Glomerular visceral epithelial cell (primary cell): ENCODE results near the gene ABCC11.
A peak's percentile ranks its signal among the peaks of the same experiment; 100 is the strongest.
"Not testable (repeated sequence)": the region's sequence is repeated elsewhere in the genome, so short reads cannot be mapped to it uniquely, and the experiment has no call there.

Source experiments
- DNase-seq: peaks from one replicate; pipeline ENCODE4 v3.0.0-alpha.2; 2016; ENCODE audit errors: extremely low spot score

Gene ABCC11

GRCh38 chr16:48250520-48251278 lies 3.4 kb upstream of the ABCC11 start:
- no peak for DNase-seq

GRCh38 chr16:48246066-48246465 lies 1.3 kb downstream of the ABCC11 start:
- no peak for DNase-seq

- DNase-seq = no peak
Observed at GRCh38 chr16:48244863-48245195, 2.5 kb downstream of the ABCC11 start.

GRCh38 chr16:48244080-48244862 lies 3.1 kb downstream of the ABCC11 start, which contains the start of gene LONP2:
Gene LONP2 (plus strand): TSS chr16:48244300. CDS start chr16:48244389, 89 bp downstream.
- peak; percentile 81 for DNase-seq

- not testable (repeated sequence) for DNase-seq
Observed at GRCh38 chr16:48240147-48240546, 7.2 kb downstream of the ABCC11 start.

- no peak for DNase-seq
Observed at GRCh38 chr16:48236286-48236685, 11.1 kb downstream of the ABCC11 start.

GRCh38 chr16:48235556-48236136 lies 11.7 kb downstream of the ABCC11 start:
- DNase-seq = no peak

- DNase-seq = no peak
Observed at GRCh38 chr16:48235058-48235555, 12.2 kb downstream of the ABCC11 start.

GRCh38 chr16:48234630-48235029 lies 12.7 kb downstream of the ABCC11 start:
- no peak for DNase-seq

- DNase-seq = no peak
Observed at GRCh38 chr16:48232493-48233040, 14.8 kb downstream of the ABCC11 start.

- DNase-seq = peak; percentile 32
Observed at GRCh38 chr16:48231727-48232492, 15.4 kb downstream of the ABCC11 start.

- no peak for DNase-seq
Observed at GRCh38 chr16:48225456-48225855, 21.9 kb downstream of the ABCC11 start.

- no peak for DNase-seq
Observed at GRCh38 chr16:48223490-48223889, 23.8 kb downstream of the ABCC11 start.

- no peak for DNase-seq
Observed at GRCh38 chr16:48220891-48221290, 26.4 kb downstream of the ABCC11 start.

GRCh38 chr16:48218473-48218872 lies 28.9 kb downstream of the ABCC11 start:
- no peak for DNase-seq

GRCh38 chr16:48217708-48218107 lies 29.6 kb downstream of the ABCC11 start:
- no peak for DNase-seq

- no peak for DNase-seq
Observed at GRCh38 chr16:48215738-48216137, 31.6 kb downstream of the ABCC11 start.

GRCh38 chr16:48212033-48212432 lies 35.3 kb downstream of the ABCC11 start:
- DNase-seq = no peak

GRCh38 chr16:48210747-48211146 lies 36.6 kb downstream of the ABCC11 start:
- DNase-seq = no peak

- DNase-seq = no peak
Observed at GRCh38 chr16:48206594-48207242, 40.6 kb downstream of the ABCC11 start.

- DNase-seq = no peak
Observed at GRCh38 chr16:48204825-48205151, 42.6 kb downstream of the ABCC11 start.
